Panc1 (cell line): ENCODE data around the gene APOL6. TPM values are rescaled to one million over a fixed set of nuclear protein-coding genes. Genes with fewer than 3 reads are reported as not detected.

Experiments used
- ATAC-seq: fragments of 200-7000 bp; cut with Tn5 transposase; 2 replicates; pipeline ENCODE4 v1.9.1; 2020; ENCODE audit warnings: mild to moderate bottlenecking, moderate library complexity
- BruUV-seq: library from RNA; stranded (reverse); fragments of 400-500 nt; replicated peaks from 2 replicates; lab custom pipeline; 2021; lab: Mats Ljungman, UMichigan
- CTCF ChIA-PET: fragments of 300-600 bp; sonication (Branson Sonifier 250); formaldehyde crosslinking; loops from one replicate; lab custom pipeline; 2022; ENCODE audit warnings: antibody characterized with exemption; lab: Charles Lee
- POLR2A ChIA-PET: fragments of 300-600 bp; sonication (Branson Sonifier 250); formaldehyde crosslinking; loops from one replicate; lab custom pipeline; 2022; ENCODE audit warnings: antibody characterized with exemption; lab: Charles Lee
- DNase-seq: peaks from one replicate; pipeline ENCODE4 v3.0.0-alpha.2; 2010; ENCODE audit warnings: low read depth, low spot score
- H3K27ac ChIP-seq: 2 replicates; pipeline ENCODE4 v1.5.1; 2011; ENCODE audit warnings: mild to moderate bottlenecking, low read length, inconsistent platforms
- H3K27me3 ChIP-seq: fragments of 200-500 bp; sonication (Bioruptor generic); 2 replicates; pipeline ENCODE4 v1.6.0; 2014; ENCODE audit warnings: low read length, inconsistent platforms; ENCODE audit not compliant: control insufficient read depth, insufficient read depth
- H3K36me3 ChIP-seq: fragments of 200-500 bp; sonication (Bioruptor generic); 2 replicates; pipeline ENCODE4 v1.5.1; 2014; ENCODE audit warnings: inconsistent platforms, mild to moderate bottlenecking, low read length, moderate library complexity; ENCODE audit not compliant: control insufficient read depth, insufficient read depth
- H3K4me1 ChIP-seq: 2 replicates; pipeline ENCODE4 v1.5.1; 2011; ENCODE audit warnings: inconsistent platforms, mild to moderate bottlenecking, low read length, moderate library complexity; ENCODE audit not compliant: control insufficient read depth, insufficient read depth
- H3K4me3 ChIP-seq, 2 experiments: 2 replicates each; pipeline ENCODE4 v1.5.1; 2011 to 2012; ENCODE audit warnings: low read depth in 2 of 2, low read length in 2 of 2, mild to moderate bottlenecking in 2 of 2, inconsistent platforms in 1 of 2, moderate library complexity in 1 of 2
- H3K9me3 ChIP-seq: fragments of 200-500 bp; sonication (Bioruptor generic); 2 replicates; pipeline ENCODE4 v1.5.1; 2014; ENCODE audit warnings: low read depth, mild to moderate bottlenecking, inconsistent platforms, low read length, moderate library complexity; ENCODE audit not compliant: control insufficient read depth, insufficient read depth
- POLR2AphosphoS5 ChIP-seq: IDR thresholded peaks from 2 replicates; pipeline ENCODE4 v1.6.1; 2012; ENCODE audit warnings: mild to moderate bottlenecking, low read depth, low read length, moderate library complexity
- REST ChIP-seq, 2 experiments: IDR thresholded peaks; 2 replicates each; pipeline ENCODE4 v1.6.1; 2011 to 2012; ENCODE audit warnings: low read depth in 2 of 2, control low read depth in 1 of 2, low read length in 1 of 2, mild to moderate bottlenecking in 1 of 2, moderate library complexity in 1 of 2; ENCODE audit not compliant: insufficient read depth in 1 of 2
- SIN3A ChIP-seq: IDR thresholded peaks from 2 replicates; pipeline ENCODE4 v1.6.1; 2012; ENCODE audit warnings: low read depth, mild to moderate bottlenecking, low read length, moderate library complexity, borderline replicate concordance; ENCODE audit not compliant: insufficient read depth
- TCF7L2 ChIP-seq: IDR thresholded peaks from 2 replicates; pipeline ENCODE4 v1.6.1; 2011; ENCODE audit warnings: mild to moderate bottlenecking, low read depth, low read length, inconsistent platforms
- in situ Hi-C: cut with HindIII; loops from 2 replicates; pipeline ENCODE4 v1.10.0; 2016; ENCODE audit warnings: low sequenced_read_pairs, low pct_unique_long_range_greater_than_20kb
- intact Hi-C: fragments of 100-400 bp; cut with micrococcal nuclease; formaldehyde crosslinking; loops from one replicate; pipeline ENCODE4 v1.10.0; 2022; ENCODE audit not compliant: unreplicated experiment
- total RNA-seq: library from RNA; stranded (reverse); gene quantifications from one replicate; pipeline ENCODE4 v1.2.1, GENCODE V29; 2021; ENCODE audit not compliant: unreplicated experiment
- TF ChIP-seq, protein P1 (sequence below): fragments of 450-650 bp; IDR thresholded peaks from 2 replicates; pipeline ENCODE4 v1.5.1; 2017; ENCODE audit warnings: mild to moderate bottlenecking

The APOL6 gene
- total RNA-seq, 1 experiment from 2014 or later = 16.4 TPM

DNA sequence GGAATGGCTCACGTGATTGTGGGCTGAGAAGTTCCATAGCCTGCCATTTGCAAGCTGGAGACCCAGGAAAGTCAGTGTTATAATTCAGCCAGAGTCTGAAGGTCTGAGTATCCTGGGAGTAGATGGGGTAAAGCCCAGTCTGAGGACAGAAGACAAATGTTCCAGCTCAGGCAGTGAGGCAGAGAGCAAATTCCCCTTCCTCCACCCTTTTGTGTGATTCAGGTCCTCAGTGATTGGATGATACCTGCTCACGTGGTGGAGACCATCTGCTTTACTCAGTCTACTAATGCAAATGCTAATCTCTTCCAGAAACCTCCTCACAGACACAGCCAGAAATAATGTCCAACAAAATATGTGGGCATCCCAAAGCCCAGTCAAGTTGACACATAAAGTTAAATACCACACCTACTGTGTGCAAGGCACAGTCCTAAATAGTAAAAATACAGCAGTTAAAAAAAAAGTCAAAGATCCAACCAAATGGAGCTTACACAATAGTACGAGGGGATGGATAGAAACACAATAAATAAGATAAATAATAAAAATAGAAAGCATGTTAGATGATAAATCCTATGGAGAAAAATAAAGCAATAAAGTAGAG is 13.2 kb upstream of the APOL6 start:
- BruUV-seq = no TSS peak
- TF ChIP-seq REST (IDR thresholded peaks at IDR 0.05; ENCODE audit: insufficient read depth in 1 of 2, low read depth in 2 of 2, low read length in 1 of 2) (no peak), TCF7L2 (no peak), SIN3A (no peak), POLR2AphosphoS5 (no peak)
- TF ChIP-seq, protein P1, sequence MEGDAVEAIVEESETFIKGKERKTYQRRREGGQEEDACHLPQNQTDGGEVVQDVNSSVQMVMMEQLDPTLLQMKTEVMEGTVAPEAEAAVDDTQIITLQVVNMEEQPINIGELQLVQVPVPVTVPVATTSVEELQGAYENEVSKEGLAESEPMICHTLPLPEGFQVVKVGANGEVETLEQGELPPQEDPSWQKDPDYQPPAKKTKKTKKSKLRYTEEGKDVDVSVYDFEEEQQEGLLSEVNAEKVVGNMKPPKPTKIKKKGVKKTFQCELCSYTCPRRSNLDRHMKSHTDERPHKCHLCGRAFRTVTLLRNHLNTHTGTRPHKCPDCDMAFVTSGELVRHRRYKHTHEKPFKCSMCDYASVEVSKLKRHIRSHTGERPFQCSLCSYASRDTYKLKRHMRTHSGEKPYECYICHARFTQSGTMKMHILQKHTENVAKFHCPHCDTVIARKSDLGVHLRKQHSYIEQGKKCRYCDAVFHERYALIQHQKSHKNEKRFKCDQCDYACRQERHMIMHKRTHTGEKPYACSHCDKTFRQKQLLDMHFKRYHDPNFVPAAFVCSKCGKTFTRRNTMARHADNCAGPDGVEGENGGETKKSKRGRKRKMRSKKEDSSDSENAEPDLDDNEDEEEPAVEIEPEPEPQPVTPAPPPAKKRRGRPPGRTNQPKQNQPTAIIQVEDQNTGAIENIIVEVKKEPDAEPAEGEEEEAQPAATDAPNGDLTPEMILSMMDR = no peak
- intact Hi-C loops = no loop called here
- H3K36me3 ChIP-seq = no peaks in the 10 kb centered on the region
- POLR2A ChIA-PET = no interaction called here
- in situ Hi-C loops = no loop called here
- H3K4me3 ChIP-seq = no peak overlapping the region
- peaks cover 15% of the 10 kb centered on the region for H3K4me1 ChIP-seq
- CTCF ChIA-PET = no interaction called here
- no peaks in the 10 kb centered on the region for H3K9me3 ChIP-seq
- no peaks in the 10 kb centered on the region for H3K27me3 ChIP-seq
- ATAC-seq = no peak
- H3K27ac ChIP-seq = peak overlapping the region; percentile 54; the same call in 1 of the 2 replicates
- no peak for DNase-seq

DNA sequence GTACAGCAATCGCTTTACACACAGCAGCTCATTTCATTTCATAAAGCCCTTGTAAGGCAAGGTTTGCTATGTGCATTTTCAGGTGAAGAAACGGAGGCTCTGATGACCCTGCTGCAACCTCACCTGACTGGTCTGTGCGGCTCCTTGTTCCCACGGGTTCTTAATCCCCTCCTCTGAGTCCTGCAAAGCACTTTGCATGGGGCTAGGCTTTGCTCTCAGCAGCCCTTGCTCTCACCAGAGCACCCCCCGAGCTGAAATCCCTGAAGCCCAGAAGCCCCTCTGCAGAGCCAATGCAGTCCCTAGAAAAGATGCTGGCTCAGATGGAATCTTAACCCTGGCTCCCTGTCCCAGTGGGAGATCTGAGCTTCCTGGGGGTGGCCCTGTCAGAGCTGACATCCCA is 11.0 kb upstream of the APOL6 start:
- Histone ChIP-seq H3K36me3 (no peaks in the 10 kb centered on the region), H3K4me1 (peaks cover 9% of the 10 kb centered on the region), H3K9me3 (no peaks in the 10 kb centered on the region), H3K27ac (no peak overlapping the region), H3K27me3 (no peaks in the 10 kb centered on the region), H3K4me3 (no peak overlapping the region)
- intact Hi-C loops = no loop called here
- ChIA-PET POLR2A (interaction anchor here (0.7 kb wide), 1 partner anchor 77 kb away, joined by 14 read pairs; no protein-coding TSS in a partner anchor), CTCF (no interaction called here)
- ATAC-seq = peak; percentile 22; the same call in 1 of the 2 replicates
- DNase-seq = no peak
- BruUV-seq = no TSS peak
- TF ChIP-seq TCF7L2 (no peak), SIN3A (no peak)
- TF ChIP-seq, protein P1 = no peak
- in situ Hi-C loops = no loop called here
